OCI-LY3 (cell line): ENCODE results near the gene CLCN1.
"Not testable (repeated sequence)": the region's sequence is repeated elsewhere in the genome, so short reads cannot be mapped to it uniquely, and the experiment has no call there.

Experiments
- H2AFZ ChIP-seq: fragments of 200-600, 300-600 bp; shearing (Covaris generic); 2 replicates; pipeline ENCODE4 v1.6.0; 2014; ENCODE audit warnings: antibody characterized with exemption, low read depth, low read length
- H3K27ac ChIP-seq: fragments of 200-600, 300-600 bp; sonication (generic); 2 replicates; pipeline ENCODE4 v1.5.1; 2014; ENCODE audit warnings: mild to moderate bottlenecking, low read length, moderate library complexity, mixed read lengths
- H3K27me3 ChIP-seq: fragments of 200-600, 300-600 bp; sonication (generic); 2 replicates; pipeline ENCODE4 v1.6.1; 2014; ENCODE audit warnings: low read depth, low read length, mixed read lengths
- H3K36me3 ChIP-seq: fragments of 200-600, 300-600 bp; sonication (generic); replicated peaks from 2 replicates; pipeline ENCODE3; 2014; ENCODE audit warnings: low read depth, low read length, mixed read lengths
- H3K4me1 ChIP-seq: fragments of 300-600, 200-600 bp; sonication (generic); 2 replicates; pipeline ENCODE4 v1.6.1; 2014; ENCODE audit warnings: low read length, mixed read lengths
- H3K4me2 ChIP-seq: fragments of 200-600, 300-600 bp; sonication (generic); 2 replicates; pipeline ENCODE4 v1.6.1; 2014; ENCODE audit warnings: low read length, mixed read lengths
- H3K4me3 ChIP-seq: fragments of 300-600, 200-600 bp; sonication (generic); 2 replicates; pipeline ENCODE4 v1.5.1; 2014; ENCODE audit warnings: antibody characterized with exemption, mild to moderate bottlenecking, low read length, moderate library complexity
- H3K79me2 ChIP-seq: fragments of 300-600, 200-600 bp; shearing (Covaris generic); 2 replicates; pipeline ENCODE4 v1.6.1; 2014; ENCODE audit warnings: mild to moderate bottlenecking, low read length, mixed read lengths
- H3K9ac ChIP-seq: fragments of 300-600, 200-600 bp; shearing (Covaris generic); 2 replicates; pipeline ENCODE4 v1.6.0; 2014; ENCODE audit warnings: mild to moderate bottlenecking, low read length, moderate library complexity
- H3K9me3 ChIP-seq: fragments of 200-600, 300-600 bp; shearing (Covaris generic); 2 replicates; pipeline ENCODE4 v1.6.1; 2014; ENCODE audit warnings: low read length, mixed read lengths; ENCODE audit not compliant: insufficient read depth
- H4K20me1 ChIP-seq: fragments of 200-600, 300-600 bp; sonication (generic); 2 replicates; pipeline ENCODE4 v1.6.1; 2016; ENCODE audit warnings: low read length, mixed read lengths; ENCODE audit not compliant: insufficient read depth
- EZH2phosphoT487 ChIP-seq: fragments of 200-600 bp; shearing (Covaris generic); IDR thresholded peaks from 2 replicates; pipeline ENCODE4 v1.6.1; 2018; ENCODE audit warnings: antibody characterized with exemption, mixed run types, low read depth
- TF ChIP-seq, protein P1 (sequence below): fragments of 200-600, 300-600 bp; sonication (generic); IDR thresholded peaks from 2 replicates; pipeline ENCODE4 v1.5.1; 2014; ENCODE audit warnings: antibody characterized with exemption, low read length, low read depth

Gene CLCN1

GRCh38 chr7:143287935-143288826 lies 27.7 kb upstream of the CLCN1 start, which contains the start of gene CASP2:
Gene CASP2, plus strand, starts transcription at chr7:143288351. Its CDS starts 105 bp downstream, at chr7:143288456.
- TF ChIP-seq, protein P1, sequence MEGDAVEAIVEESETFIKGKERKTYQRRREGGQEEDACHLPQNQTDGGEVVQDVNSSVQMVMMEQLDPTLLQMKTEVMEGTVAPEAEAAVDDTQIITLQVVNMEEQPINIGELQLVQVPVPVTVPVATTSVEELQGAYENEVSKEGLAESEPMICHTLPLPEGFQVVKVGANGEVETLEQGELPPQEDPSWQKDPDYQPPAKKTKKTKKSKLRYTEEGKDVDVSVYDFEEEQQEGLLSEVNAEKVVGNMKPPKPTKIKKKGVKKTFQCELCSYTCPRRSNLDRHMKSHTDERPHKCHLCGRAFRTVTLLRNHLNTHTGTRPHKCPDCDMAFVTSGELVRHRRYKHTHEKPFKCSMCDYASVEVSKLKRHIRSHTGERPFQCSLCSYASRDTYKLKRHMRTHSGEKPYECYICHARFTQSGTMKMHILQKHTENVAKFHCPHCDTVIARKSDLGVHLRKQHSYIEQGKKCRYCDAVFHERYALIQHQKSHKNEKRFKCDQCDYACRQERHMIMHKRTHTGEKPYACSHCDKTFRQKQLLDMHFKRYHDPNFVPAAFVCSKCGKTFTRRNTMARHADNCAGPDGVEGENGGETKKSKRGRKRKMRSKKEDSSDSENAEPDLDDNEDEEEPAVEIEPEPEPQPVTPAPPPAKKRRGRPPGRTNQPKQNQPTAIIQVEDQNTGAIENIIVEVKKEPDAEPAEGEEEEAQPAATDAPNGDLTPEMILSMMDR, result peak; percentile 33
- no peak for TF ChIP-seq EZH2phosphoT487
- Histone ChIP-seq H2AFZ (peak within 1 kb of the TSS; percentile 93), H3K9me3 (no peaks in the 10 kb centered on the region), H3K27ac (peak within 1 kb of the TSS; percentile 54), H4K20me1 (no peaks in the 10 kb centered on the region), H3K4me3 (peak within 1 kb of the TSS; percentile 99), H3K4me2 (peak within 1 kb of the TSS; percentile 98), H3K27me3 (no peaks in the 10 kb centered on the region), H3K4me1 (peaks cover 13% of the 10 kb centered on the region), H3K9ac (peak within 1 kb of the TSS; percentile 97), H3K79me2 (peaks cover 40% of the 10 kb centered on the region), H3K36me3 (peaks cover 21% of the 10 kb centered on the region)

DNA sequence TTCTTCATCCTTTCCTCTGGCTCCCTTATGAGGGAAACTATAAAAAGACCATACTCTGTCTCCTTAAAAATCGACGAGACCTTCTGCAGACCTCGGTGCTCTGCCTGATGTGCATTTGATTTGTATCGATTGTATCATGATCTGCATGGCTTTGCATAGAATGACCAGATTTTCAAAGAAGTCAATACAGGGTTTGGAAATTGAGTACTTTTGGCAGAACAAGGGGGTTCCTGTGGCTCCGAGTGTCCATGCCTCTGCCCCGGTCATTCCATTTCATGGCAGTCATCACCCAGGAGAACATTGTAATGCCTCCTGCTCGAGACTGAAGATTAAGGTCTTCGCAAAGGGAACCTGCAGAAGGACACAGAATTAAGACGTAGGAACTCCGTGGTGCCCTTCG lies 27.1 kb upstream of the CLCN1 start:
- Histone ChIP-seq H3K36me3 (peaks cover 24% of the 10 kb centered on the region), H2AFZ (peak overlapping the region; percentile 80; the same call in 1 of the 2 replicates), H3K27ac (peak overlapping the region; percentile 54), H3K4me3 (peak overlapping the region; percentile 99), H3K4me2 (peak overlapping the region; percentile 98), H3K9ac (peak overlapping the region; percentile 97), H3K27me3 (no peaks in the 10 kb centered on the region), H4K20me1 (no peaks in the 10 kb centered on the region), H3K79me2 (peaks cover 40% of the 10 kb centered on the region), H3K4me1 (peaks cover 13% of the 10 kb centered on the region), H3K9me3 (no peaks in the 10 kb centered on the region)
- TF ChIP-seq, protein P1, result no peak
- no peak for TF ChIP-seq EZH2phosphoT487

GRCh38 chr7:143289421-143289820 lies 26.5 kb upstream of the CLCN1 start:
- Histone ChIP-seq H3K4me3 (peak overlapping the region; percentile 99), H3K27ac (no peak overlapping the region), H3K79me2 (peaks cover 40% of the 10 kb centered on the region), H3K9me3 (no peaks in the 10 kb centered on the region), H3K4me1 (peaks cover 13% of the 10 kb centered on the region), H3K9ac (peak overlapping the region; percentile 97), H4K20me1 (no peaks in the 10 kb centered on the region), H3K36me3 (peaks cover 30% of the 10 kb centered on the region), H2AFZ (no peak overlapping the region), H3K4me2 (peak overlapping the region; percentile 98), H3K27me3 (no peaks in the 10 kb centered on the region)
- TF ChIP-seq, protein P1, result no peak
- no peak for TF ChIP-seq EZH2phosphoT487

DNA sequence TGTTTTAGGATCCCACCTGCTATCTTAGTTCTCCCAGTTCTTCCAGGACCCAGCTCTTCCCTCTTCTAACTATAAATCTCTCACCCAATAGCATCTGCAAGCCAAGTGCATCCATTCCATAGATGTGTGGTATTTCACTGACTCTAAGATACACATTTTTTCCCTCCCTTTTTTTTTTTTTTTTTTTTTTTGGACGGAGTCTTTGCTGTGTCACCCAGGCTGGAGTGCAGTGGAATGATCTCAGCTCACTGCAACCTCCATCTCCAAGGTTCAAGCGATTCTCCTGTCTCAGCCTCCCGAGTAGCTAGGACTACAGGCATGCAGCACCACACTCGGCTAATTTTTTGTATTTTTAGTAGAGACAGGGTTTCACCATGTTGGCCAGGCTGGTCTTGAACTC lies 26.0 kb upstream of the CLCN1 start:
- Histone ChIP-seq H3K79me2 (peaks cover 40% of the 10 kb centered on the region), H3K4me1 (peaks cover 13% of the 10 kb centered on the region), H3K36me3 (peaks cover 34% of the 10 kb centered on the region), H3K4me3 (peak overlapping the region; percentile 99), H3K4me2 (peak overlapping the region; percentile 98)
- H3K27ac ChIP-seq, H3K27me3 ChIP-seq, H3K9me3 ChIP-seq, H4K20me1 ChIP-seq, H3K9ac ChIP-seq, H2AFZ ChIP-seq: not testable (repeated sequence)
